A549 (cell line): ENCODE results near the gene PRKN.

Source experiments
- FOSB ChIP-seq: fragments of 250-450 bp; sonication (Bioruptor Pico); IDR thresholded peaks from 2 replicates; pipeline ENCODE4 v1.5.0; 2020; ENCODE audit warnings: mild to moderate bottlenecking, moderate library complexity
- TP53 ChIP-seq: fragments of 250-450 bp; sonication (Bioruptor Pico); IDR thresholded peaks from 2 replicates; pipeline ENCODE4 v1.5.0; 2021; ENCODE audit warnings: mild to moderate bottlenecking, moderate library complexity

DNA sequence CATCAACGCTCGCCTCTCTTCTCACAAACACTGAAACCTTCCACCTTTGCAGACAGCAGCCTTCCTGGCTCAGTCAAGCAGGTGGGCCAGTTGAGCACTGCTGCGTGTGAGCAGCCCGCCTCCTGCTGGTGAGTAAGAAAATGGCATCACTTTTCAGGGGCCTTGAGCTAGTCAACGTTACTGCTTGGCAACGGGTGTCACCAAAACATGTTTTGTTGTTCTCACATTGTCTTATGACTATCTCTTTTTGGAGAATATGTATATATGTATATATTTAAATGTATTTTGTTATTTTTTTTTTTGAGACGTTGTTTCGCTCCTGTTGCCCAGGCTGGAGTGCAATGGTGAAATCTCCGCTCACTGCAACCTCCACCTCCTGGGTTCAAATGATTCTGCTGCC is 1356.7 kb downstream of the PRKN start:
- no peak for TF ChIP-seq FOSB (CRISPR knock-in tag)
- TF ChIP-seq TP53 (CRISPR knock-in tag) = no peak
